H4 (cell line): Measurements from ENCODE around the gene ANO2. TPM values are rescaled to one million over a fixed set of nuclear protein-coding genes. Genes with fewer than 3 reads are reported as not detected.

Experiments
- DNase-seq: peaks from one replicate; pipeline ENCODE4 v3.0.0-alpha.2; 2015; ENCODE audit warnings: low spot score
- total RNA-seq: library from RNA; depleted of rRNA; stranded (reverse); fragments of >200 nt; shearing (Covaris generic); gene quantifications from 2 replicates; pipeline ENCODE4 v1.2.3, GENCODE V29; 2014

Gene ANO2
- total RNA-seq, 1 experiment from 2014 or later: 0.89 TPM

DNA sequence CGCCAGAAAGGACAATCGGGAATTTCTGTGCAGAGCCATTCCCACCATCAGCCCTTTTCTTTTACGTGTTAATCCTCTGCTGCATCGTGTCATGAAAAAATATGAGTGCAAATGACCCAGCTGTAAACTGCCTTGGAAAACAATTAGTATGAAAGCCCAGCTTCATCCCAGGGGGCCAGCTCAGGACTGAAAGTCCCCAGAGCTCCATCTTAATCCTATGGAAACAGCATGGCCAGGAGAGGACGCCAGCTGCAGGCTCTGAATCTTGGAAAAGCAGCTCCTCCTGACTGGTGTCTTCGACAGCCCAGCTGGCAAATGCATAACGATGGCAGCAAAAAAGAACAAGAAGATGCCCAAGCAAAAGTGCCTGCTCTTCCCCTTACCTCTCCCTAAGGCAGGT is 321.6 kb downstream of the ANO2 start:
- DNase-seq: no peak

GRCh38 chr12:5622280-5622679 is 322.8 kb downstream of the ANO2 start:
- DNase-seq: no peak

GRCh38 chr12:5621329-5621728 is 323.7 kb downstream of the ANO2 start:
- no peak for DNase-seq

DNA sequence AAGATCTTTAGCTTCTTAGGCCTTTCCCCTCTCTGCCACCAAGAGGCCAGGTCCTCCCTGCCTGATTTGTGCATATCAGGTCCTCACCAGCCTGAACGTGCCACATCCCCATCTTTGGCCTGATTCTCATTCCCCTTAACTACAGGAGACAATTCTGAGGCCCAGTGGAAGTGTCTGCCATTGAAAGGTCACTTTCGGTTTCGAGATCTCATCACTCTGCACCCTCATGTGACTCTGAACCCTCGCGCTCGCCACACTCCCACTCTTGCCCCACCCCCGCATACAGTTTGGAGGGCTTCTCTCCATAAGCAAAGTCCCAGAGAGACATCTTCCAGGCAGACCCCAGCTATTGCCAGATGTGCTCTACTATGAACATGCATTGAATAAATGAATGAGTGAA is 324.2 kb downstream of the ANO2 start:
- DNase-seq: no peak

GRCh38 chr12:5619628-5620027 is 325.4 kb downstream of the ANO2 start:
- no peak for DNase-seq

DNA sequence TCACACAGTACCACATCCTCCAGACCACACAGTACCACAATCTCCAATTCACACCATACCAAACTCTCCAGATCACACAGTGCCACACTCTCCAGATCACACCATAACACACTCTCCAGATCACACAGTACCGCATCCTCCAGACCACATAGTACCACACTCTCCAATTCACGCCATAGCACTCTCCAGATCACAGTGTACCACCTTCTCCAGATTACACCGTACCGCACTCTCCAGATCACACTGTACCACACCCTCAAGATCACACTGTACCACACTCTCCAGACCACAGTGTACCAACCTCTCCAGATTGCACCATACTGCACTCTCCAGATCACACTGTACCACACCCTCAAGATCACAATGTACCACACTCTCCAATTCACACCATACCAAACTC is 328.2 kb downstream of the ANO2 start:
- no peak for DNase-seq

DNA sequence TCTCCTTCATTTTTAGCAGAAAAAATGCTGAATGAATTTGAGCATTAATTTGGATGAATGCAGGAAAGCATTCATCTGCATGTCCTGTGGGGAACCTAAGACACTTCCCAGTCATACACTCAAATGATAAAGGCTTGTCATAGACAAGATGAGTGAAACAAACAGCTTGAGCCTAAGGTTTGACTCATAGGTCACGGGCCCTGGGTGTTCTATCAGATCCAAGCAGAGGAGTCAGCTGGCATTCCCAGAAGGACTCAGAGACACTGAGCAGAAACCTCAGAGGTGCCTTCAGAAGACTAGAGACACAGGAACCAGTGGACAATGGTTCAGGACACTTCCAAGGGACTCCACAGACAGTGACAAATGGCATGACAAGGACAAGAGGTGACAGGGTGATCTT is 329.3 kb downstream of the ANO2 start:
- DNase-seq: no peak

DNA sequence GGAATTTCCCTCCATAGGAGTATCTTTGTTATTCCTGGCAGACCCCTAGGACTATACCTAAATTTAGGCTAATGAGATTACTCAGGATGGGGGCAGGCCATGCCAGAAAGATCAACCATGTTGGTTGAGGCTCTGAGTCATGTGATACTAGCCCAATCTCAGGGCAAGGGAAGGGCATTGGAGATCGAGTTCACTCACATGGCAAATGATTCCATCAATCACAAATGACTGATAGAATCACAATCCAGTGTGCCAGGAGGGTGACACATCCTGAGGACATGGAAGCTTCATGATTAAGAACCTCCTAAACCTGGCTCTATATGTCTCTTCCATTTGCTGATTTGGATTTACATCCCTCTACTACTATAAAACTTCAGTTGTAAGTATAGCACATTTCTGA is 330.8 kb downstream of the ANO2 start:
- DNase-seq: no peak

DNA sequence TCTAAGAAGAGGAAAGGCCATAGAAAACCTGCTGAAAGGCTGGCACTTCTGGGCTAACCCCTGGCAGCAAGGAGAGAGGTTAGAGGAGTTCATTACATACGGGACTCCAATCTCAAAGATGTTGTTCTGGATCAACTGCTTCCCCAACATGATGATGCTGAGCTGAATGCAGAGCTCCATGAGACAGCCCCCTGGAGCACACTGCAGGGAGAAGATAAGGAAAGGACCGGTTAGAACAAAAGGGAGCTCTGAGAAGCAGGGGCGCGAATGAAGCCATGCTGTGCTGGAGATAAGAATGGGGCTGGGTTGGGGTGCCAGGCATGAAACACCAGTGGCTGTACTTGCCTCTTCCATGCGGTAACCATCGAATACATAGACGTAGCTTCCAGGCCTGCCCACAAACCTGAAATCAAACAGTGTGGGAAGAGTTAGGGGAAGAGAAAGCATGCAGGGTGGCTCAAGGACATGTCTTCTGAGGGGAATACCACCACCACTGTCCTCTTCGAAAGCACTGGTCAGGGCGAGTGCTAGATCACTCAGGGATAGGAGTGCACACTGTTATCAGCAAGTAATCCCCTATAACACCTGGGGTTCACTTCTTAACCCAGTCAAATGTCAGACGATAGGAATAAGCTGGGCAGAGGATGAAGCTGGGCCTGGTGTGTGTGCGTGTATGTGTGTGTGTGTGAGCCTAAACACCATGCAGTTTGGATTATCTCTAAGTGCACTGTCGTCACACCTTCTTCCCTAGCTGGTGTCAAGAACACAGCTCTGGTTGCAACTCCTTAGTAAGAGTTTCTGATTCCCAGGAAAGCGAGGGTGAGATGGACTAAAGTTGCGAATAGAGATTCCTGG is 332.3 kb downstream of the ANO2 start:
- no peak for DNase-seq

GRCh38 chr12:5611162-5611561 is 333.9 kb downstream of the ANO2 start:
- DNase-seq: no peak

GRCh38 chr12:5599378-5599777 is 345.7 kb downstream of the ANO2 start:
- DNase-seq: no peak

GRCh38 chr12:5593998-5594397 is 351.1 kb downstream of the ANO2 start:
- no peak for DNase-seq

DNA sequence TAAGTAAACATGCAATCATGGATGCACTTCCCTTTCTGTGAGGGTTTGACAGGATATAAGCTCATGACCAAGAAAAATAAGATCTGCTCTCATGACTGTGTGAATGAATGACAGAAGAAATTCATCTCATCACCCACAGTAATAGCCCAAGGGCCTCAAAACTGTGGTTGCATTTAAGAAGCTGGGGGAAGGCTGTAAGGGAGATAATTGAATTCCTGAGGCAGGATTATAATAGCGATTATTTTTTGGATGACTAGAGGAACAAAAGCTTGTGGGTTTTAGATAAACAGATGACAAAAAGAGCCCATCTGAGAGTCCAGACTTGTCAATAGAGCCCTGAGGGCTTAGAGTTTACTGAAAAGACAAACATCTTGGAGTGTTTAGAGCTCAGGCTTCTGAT is 352.0 kb downstream of the ANO2 start:
- no peak for DNase-seq

GRCh38 chr12:5592310-5592709 is 352.7 kb downstream of the ANO2 start:
- no peak for DNase-seq

DNA sequence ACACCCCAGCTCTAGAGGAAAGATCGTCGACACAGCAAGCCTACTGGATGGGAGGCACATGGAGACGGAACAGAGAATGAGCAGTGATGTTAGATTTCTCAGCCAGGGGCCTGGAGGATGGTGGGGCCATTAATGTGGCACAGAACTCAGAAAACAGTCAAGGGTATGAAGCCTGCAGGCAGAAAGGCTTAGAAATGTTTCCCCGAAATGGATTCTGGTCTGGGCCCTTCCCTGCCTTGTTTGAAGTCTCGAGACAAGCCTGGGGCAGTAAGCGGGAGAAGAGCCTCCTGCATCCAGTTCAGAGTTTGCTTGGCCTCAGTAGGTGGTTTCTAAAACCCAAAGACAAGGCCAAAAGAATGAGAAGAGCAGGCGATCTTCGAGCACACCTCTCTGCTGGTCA is 354.7 kb downstream of the ANO2 start:
- no peak for DNase-seq

DNA sequence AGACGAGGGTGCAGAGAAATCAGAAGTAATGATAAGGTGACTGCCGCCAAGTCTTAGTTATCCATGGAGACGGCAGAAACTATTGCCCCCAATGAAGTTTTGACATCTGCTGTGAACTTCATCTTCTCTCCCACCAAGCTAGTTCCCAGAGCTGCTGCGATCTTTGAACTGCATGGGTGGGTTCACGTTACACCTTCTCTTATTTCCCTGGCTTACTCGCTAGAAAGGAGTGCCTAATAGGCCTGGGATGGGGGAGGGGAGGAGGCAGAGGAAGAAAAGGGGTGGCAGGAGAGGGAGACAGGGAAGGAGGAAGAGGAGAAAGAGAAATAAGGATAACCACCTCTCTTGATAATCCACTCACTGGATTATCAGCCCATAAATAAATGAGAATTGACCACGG is 356.0 kb downstream of the ANO2 start:
- no peak for DNase-seq

DNA sequence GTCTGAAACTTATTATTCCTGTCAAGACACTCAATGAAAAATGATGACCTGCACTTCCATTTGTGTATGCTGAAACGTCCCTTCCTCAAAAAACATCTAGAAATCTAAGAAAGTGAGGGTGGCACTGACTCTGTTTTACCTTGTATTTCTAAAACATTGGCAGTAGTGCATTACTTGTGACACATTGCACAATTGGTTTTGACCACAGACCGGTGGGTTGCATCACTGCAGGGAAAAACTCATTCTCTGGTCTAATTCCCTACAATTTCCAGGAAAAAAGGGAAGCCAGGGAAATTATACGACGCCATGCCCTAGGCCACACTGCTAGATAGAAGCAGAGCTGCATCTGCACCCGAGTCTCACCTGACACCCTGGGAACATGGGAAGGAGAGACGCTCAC is 356.5 kb downstream of the ANO2 start:
- DNase-seq: no peak

DNA sequence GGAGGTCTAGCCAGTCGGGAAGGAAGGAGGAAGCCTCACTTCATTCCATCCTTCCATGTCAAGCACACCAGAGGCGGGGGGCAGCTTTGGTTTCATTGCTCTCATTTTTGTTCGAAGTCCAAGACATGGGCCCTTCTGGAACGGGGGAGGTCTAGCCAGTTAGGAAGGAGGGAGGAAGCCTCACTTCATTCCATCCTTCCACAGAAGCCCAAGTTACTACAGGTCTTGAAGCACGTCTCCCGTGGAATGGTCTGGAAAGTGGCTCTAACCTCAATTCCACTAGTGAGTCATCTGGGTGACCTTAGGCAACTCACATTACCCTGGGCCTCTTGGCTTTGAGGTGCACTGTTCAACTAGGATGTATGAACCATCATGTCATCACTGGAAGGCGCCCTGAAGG is 356.9 kb downstream of the ANO2 start:
- DNase-seq: no peak

- DNase-seq: no peak
Observed at GRCh38 chr12:5587711-5588121, 357.3 kb downstream of the ANO2 start.

- peak; percentile 47 for DNase-seq
Observed at GRCh38 chr12:5586201-5586600, 358.9 kb downstream of the ANO2 start.

GRCh38 chr12:5585178-5585577 is 359.9 kb downstream of the ANO2 start:
- no peak for DNase-seq

DNA sequence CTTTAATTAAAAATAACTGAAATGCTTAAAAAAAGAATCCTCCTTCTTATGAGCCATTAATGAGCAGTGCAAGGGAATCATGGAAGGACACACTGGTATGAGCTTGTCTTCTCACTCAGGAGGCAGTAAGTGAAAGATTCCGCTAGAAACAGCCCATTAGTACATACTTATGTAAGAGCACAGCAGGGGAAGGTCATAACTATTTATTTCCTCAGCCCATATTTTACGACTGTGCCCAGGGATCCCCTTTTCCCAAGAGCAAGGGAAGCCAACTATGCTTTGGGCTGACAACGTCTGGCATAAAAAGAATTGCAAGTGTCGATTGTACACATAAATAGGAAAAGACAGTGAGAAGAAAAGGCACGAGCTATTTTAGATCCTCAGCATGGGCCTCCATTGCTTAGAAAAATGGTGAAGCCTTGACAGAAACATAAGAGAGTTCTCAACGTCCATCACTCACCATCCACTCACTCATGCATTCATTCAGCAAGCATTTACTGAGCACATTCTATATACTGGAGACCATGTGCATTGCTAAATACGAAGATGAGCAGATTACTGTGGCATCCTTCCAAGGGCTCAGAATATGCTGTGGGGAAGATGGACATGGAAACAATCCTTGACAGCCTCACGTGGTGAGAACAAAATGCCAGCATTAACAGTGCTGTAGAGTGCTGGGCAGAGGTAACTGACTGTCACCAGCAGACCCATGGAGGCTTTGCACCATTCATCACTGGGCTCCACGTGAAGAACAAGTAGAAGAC is 360.5 kb downstream of the ANO2 start:
- DNase-seq: no peak

DNA sequence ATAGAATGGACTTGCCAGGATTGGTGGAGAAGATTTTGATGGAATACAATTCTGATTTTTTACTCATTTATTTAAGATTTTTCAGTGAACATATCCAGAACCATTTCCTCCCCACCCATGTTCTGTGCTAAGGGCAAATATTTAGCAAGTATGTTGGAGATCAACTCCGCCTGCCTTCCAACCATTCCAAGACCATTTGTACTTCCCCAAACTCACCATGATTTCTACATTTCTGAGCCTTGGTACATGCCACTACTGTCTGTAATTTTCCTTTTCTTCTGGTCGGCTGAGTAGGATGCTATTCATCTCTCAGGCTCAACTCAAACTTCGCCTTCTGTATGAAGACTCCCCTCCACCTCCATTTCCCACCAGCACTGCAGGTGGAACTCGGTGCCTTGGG is 362.5 kb downstream of the ANO2 start:
- DNase-seq: no peak
